ENCODE data around the gene DBNDD2. TPM values are rescaled to one million over a fixed set of nuclear protein-coding genes. Genes with fewer than 3 reads are reported as not detected.

Gene DBNDD2
- total and polyA plus RNA-seq, 11 donors, result 209 to 423 (median 346) TPM

DNA sequence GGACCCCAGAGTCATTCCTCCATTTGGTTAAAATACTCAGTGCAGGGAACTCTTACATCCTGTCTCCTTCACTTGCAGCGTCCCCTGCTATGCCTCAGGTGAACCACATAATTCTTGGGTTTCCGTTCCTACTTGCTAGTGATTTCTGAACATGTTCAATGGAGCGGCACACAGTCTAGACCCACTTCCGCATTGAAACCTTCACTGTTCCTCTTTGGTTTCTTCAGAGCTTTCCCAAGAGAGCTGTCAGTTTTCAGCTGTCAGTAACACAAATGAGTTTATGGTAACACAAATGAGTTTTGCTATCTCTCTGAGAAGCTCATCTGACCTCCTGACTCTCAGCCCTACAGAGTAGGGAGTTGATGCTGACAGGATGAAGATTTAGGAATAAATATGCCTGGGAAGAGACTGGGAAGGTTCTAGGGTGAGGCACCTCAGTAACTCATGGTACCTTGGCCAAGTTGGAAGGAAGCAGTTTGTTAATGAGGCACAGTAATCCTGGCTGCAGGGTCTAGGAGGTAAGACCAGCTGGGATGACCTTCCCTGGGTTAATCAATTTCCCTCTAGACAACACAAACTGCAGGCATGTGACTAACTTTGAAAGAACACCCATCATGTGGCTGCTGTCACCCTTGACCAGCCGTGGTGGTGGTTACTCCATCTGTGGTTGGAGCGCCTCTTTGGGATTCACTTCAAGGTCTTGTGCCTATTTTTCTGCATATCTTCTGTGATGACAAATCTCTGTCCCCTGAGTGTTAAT, 39.7 kb upstream of the DBNDD2 start:
- peaks cover 0 to 56% (median 19%) of the 10 kb centered on the region in 12 donors for H3K4me1 ChIP-seq
- peaks cover 0 to 46% (median 41%) of the 10 kb centered on the region in 9 donors for H3K36me3 ChIP-seq
- intact Hi-C loops (cut with DNase I), result no loop called here
- H3K9me3 ChIP-seq, result no peaks in the 10 kb centered on the region
- TF ChIP-seq POLR2A (IDR thresholded peaks at IDR 0.05), result no peak
- TF ChIP-seq, protein P1, sequence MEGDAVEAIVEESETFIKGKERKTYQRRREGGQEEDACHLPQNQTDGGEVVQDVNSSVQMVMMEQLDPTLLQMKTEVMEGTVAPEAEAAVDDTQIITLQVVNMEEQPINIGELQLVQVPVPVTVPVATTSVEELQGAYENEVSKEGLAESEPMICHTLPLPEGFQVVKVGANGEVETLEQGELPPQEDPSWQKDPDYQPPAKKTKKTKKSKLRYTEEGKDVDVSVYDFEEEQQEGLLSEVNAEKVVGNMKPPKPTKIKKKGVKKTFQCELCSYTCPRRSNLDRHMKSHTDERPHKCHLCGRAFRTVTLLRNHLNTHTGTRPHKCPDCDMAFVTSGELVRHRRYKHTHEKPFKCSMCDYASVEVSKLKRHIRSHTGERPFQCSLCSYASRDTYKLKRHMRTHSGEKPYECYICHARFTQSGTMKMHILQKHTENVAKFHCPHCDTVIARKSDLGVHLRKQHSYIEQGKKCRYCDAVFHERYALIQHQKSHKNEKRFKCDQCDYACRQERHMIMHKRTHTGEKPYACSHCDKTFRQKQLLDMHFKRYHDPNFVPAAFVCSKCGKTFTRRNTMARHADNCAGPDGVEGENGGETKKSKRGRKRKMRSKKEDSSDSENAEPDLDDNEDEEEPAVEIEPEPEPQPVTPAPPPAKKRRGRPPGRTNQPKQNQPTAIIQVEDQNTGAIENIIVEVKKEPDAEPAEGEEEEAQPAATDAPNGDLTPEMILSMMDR (IDR thresholded peaks at IDR 0.05), result no peak
- 58 to 83% (median 76%) methylated on average over 6 of the region's 6 CpGs for WGBS, 4 donors
- H3K4me3 ChIP-seq, result no peak overlapping the region
- H3K27me3 ChIP-seq, result no peaks in the 10 kb centered on the region
- peak overlapping the region in 2 of 12 donors; percentile 17 to 77 for H3K27ac ChIP-seq
- ATAC-seq, result no peak
- no peak for DNase-seq

DNA sequence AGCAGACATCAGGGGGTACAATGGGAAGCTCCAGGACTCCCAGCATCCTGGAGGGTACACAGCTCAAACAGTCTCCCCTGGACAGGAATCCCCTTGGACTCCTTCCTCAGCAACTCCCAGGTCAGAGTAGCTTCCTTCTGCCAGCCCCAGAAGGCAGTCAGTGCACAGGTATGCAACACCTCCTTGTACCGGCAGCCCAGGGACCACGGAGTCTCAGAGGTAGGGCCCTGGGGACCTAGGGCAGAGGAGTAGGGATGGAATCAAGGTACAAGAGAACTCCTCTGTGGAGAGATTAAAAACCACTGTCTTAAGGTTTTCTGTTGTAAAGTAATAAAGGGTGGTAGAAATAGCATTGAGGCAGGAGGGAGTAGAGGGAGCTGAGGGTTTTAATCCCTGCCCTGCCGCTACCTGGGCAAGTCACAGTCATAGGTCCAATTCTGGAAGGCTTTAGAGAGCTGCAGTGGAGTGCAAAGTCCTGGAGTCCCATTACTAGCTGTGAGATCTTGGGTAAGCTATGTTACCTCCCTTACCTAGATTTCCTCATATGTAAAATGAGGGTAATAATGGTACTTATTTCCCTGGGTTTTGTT, 37.4 kb upstream of the DBNDD2 start:
- ATAC-seq (no peak), DNase-seq (no peak)
- 75 to 97% (median 86%) methylated on average over 3 of the region's 3 CpGs for WGBS, 4 donors
- TF ChIP-seq, protein P1 (IDR thresholded peaks at IDR 0.05), result no peak
- no peak for TF ChIP-seq POLR2A (IDR thresholded peaks at IDR 0.05)
- no peaks in the 10 kb centered on the region for H3K27me3 ChIP-seq
- no peak overlapping the region for H3K4me3 ChIP-seq
- H3K4me1 ChIP-seq, result peaks cover 0 to 40% (median 11%) of the 10 kb centered on the region in 12 donors
- no peak overlapping the region for H3K27ac ChIP-seq
- intact Hi-C loops (cut with DNase I), result loop anchor here (5.0 kb wide), 6 partner anchors 37 to 402 kb away; partner anchors contain the start of genes DBNDD2 (in 4 of the 10) and PIGT (in 1 of the 10)
- H3K9me3 ChIP-seq, result no peaks in the 10 kb centered on the region
- peaks cover 0 to 42% (median 32%) of the 10 kb centered on the region in 9 donors for H3K36me3 ChIP-seq

GRCh38 chr20:45372241-45372640, 35.8 kb upstream of the DBNDD2 start:
- H3K4me1 ChIP-seq, result peaks cover 0 to 39% (median 11%) of the 10 kb centered on the region in 12 donors
- no peak for DNase-seq
- H3K36me3 ChIP-seq, result peaks cover 0 to 28% (median 17%) of the 10 kb centered on the region in 9 donors
- intact Hi-C loops (cut with DNase I), result loop anchor here (2.0 to 5.0 kb wide), 7 partner anchors 35 to 400 kb away; partner anchors contain the start of genes DBNDD2 (in 4 of the 10) and PIGT (in 1 of the 10)
- no peaks in the 10 kb centered on the region for H3K9me3 ChIP-seq
- no peak for ATAC-seq
- peak overlapping the region in 4 of 12 donors; percentile 65 to 73 (median 66) for H3K4me3 ChIP-seq
- TF ChIP-seq, protein P1 (IDR thresholded peaks at IDR 0.05), result no peak
- no peak for TF ChIP-seq POLR2A (IDR thresholded peaks at IDR 0.05)
- no peaks in the 10 kb centered on the region for H3K27me3 ChIP-seq
- peak overlapping the region in 4 of 12 donors; percentile 34 to 82 (median 76) for H3K27ac ChIP-seq
- 87 to 93% (median 88%) methylated on average over 9 to 10 of the region's 10 CpGs for WGBS, 4 donors

All from heart left ventricle (tissue), 16 donors.